IPS-18c (cell line): Measurements from ENCODE around the gene STUM.

Experiments
- H3K4me3 ChIP-seq: 2 replicates; pipeline ENCODE4 v1.7.0; 2013; ENCODE audit warnings: low read depth, mild to moderate bottlenecking, low read length, moderate library complexity; ENCODE audit not compliant: insufficient read depth
- H3K9me3 ChIP-seq: one replicate; pipeline ENCODE4 v1.6.1; 2013; ENCODE audit warnings: mild to moderate bottlenecking, low read length, moderate library complexity; ENCODE audit not compliant: control insufficient read depth, insufficient read depth

Gene STUM

DNA sequence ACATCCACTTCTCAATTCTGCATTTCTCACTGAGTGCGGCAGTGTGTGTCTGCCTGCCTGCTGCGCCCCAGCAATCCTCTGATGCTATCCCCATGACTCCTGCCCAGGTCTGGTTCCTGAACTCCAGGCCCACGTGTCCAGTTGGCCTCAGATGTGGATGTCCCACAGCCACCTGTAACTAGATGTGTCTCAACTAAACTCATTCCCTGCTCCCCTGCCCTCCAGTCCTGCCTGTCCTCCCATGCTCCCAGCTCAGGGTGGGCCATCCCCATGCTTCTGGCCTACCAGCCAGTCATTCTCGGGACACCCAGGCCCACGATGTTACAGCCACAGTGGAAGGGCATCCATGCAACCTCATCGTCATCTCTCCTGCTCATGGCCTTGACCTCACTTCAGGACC lies 76.8 kb downstream of the STUM start:
- Histone ChIP-seq H3K4me3 (no peak overlapping the region), H3K9me3 (no peaks in the 10 kb centered on the region)

DNA sequence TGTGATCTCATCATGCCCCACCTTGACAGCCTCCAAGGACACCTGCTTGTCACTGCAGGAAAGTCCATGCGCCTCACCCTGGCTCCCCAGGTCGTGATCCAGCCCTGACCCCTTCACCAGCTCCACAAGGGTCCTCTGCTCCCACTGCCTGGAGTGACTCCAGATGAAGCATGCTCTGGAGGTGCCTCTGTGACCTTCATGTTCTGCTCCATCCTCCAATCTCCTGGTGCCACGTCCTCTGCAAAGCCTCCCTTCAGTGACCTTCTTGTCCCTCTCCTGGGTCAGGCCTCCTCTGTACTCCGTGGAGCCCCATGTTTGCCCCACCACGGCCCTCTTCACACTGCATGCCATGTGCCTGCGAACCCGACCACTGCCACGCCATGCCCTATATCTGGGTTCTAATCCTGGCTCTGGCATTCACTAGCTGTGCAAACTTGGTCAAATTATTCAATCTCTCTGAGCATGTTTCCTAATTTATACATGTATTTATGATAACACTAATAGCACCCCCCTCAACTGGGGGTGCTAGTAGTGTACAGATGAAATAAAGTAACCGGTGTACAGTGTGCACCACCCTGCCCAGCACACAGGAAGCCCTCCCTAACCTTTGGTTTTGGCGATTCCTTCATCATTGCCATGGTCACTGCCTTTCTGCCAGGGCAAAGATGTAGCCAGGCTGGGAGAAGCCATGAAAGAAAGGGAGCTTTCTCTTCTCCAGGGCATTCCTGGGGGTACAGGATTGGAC lies 77.4 kb downstream of the STUM start:
- no peaks in the 10 kb centered on the region for H3K9me3 ChIP-seq
- H3K4me3 ChIP-seq: no peak overlapping the region

DNA sequence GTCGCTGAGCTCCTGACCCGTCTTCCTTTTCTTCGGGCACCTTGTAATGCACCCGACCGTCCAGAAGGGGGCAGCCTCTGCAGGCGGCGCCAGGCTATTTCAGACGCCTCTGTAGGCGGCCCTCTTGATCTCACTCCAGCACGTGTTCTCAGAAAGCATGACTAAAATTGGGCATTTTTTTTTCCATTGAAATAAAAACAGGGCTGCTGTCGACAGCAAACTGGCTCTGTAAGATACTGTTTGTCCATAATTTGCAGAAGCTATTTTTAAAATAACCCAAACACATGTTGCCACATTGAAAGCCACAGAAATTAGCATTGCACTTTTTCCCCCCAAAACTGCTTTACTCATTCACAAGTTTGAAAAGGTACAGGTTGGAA lies 78.0 kb downstream of the STUM start:
- H3K9me3 ChIP-seq: no peaks in the 10 kb centered on the region
- no peak overlapping the region for H3K4me3 ChIP-seq

DNA sequence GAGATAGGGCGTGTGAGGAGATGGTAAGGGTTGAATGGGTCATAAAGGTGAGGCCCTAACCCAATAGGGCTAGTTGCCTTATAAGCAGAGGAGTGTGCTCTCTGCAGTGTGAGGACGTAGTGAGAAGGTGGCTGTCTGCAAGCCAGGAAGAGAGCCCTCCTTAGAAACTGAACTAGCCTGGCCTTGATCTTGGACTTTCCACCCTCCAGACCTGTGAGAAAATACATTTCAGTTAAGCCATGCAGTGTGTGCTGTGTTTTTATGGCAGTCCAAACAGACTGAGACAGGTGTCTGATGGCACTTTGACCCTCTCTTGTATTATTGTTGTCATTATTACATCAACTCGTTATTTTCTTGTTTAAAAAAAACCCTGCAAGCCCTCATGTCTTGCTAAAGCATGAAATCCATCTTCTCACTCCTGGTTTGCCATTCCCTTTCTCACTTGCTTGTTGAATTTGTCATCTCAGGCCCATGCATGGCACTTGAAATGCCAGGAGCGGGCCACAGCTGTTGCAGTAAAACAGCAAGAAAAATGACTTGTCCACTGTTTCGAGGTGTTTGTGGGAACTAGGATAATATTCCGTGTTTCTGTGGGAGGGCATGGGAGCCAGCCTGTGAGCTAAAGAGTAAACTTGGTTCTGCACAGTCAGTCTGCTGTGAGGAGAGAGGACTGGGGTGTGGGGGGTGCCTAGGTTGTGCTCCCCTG lies 78.6 kb downstream of the STUM start:
- H3K4me3 ChIP-seq: no peak overlapping the region

DNA sequence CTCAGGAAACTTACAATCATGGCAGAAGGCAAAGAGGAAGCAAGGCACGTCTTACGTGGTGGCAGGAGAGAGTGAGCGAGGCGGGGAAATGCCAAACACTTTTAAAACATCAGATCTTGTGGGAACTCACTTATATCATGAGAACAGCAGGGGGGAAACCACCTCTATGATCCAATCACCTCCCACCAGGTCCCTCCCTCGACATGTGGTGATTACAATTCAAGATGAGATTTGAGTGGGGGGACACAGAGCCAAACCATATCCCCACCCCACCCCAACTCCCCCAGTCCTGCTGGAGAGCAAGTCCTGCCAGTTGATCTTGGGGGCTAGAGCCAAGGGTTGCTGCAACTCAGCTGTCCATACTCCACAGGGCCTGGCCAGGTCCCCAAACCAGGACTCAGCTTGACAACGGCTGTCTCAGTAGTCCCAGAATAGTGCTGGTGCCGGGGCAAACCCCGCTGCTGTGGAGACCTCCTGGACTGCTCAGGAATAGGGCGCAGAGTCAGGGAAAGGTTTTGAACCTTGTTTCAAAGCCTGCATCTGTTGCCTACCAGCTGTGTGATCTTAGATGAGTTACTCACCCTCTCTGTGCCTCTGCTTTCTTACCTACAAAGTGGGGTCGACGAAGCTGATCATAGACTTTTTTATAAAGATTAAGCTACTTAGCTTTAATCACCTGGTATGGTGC lies 79.5 kb downstream of the STUM start:
- H3K9me3 ChIP-seq: peaks cover 2% of the 10 kb centered on the region
- H3K4me3 ChIP-seq: no peak overlapping the region

More for the DNA sequence above, 78.6 kb downstream of the STUM start:
- peaks cover 2% of the 10 kb centered on the region for H3K9me3 ChIP-seq

DNA sequence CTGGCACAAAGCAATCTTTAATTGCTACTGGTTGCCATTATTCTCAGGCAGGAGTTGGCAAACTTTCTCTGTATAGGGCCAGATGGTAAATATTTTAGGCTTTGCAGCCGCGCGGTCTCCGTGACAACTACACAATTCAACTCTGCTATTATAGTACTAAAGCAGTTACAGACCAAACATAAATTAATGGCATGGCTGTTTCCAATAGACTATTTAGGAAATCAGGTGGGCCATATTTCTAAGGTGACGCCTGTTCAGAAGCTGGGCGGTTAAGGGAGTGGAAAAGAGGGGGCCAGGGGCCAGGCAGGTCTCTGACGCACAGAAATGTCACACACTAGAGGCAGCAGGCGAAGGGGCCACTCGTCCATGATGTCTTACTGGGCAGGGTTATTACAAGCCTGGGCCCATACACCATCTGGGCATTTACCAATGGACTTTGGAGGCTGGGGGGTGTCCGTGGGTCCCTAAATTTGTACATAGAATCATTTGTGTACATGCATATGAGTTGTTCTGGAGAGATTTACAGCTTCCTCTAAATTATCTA lies 80.1 kb downstream of the STUM start:
- peaks cover 2% of the 10 kb centered on the region for H3K9me3 ChIP-seq
- H3K4me3 ChIP-seq: no peak overlapping the region

DNA sequence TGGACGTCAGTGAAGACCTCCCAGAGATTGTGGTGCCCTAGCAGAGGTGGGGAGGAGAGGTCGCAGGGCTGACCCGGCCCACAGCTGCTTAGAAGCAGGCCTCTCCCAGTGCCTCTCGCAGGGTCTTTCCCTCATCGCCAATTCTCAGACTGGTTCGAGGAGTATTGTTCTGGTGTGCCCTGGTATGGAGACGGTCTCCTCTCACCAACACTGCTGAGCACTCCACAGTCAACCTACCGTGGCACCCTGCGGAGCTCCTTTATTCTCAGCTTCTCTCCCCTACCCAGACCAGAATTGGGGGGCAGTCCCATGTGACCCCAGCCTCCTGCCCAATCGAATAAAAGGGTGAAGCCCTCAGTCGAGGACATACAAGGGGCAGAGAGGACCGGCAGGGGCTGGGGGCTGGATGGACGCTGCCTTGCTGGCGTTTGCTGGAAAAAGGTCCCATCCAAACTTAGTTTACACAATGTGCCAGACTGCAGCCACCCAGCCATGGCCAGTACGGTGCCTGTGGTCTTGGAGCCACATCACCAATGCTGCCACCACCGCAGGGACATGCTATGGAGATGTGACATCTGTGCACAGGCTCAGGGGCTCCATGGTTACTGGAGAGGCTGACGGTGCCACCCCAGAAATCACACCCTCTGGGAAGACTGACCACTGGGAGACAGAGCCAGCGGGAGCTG lies 80.8 kb downstream of the STUM start:
- no peak overlapping the region for H3K4me3 ChIP-seq
- peaks cover 2% of the 10 kb centered on the region for H3K9me3 ChIP-seq

DNA sequence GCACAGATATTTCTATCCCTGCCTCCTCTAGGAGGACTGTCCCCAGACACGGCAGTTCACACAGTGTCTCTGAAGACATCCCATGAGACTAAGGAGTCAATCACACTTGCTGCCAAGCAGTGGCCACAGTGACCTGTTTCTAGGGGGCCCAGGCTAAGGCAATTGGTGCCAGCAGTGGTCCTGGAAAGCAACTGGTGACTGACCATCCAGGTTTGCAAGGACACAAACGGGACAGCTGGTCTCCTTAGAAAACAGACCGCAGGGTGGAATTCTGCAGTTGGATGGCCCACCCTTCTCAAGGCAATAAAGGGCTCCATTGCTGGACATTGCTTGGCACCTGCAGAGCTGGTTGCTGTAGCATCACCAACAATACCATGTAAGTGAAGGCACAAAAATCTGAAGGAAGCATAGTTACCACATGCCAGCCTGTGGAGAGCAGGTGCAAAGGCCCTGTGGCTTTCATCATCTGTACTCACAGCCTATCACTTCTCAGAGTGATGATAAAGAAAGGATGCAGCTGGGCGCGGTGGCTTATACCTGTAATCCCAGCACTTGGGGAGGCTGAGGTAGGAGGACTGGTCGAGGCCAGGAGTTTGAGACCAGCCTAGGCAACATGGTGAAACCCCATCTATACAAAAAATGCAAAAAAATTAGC lies 81.5 kb downstream of the STUM start:
- Histone ChIP-seq H3K4me3 (no peak overlapping the region), H3K9me3 (peaks cover 2% of the 10 kb centered on the region)

DNA sequence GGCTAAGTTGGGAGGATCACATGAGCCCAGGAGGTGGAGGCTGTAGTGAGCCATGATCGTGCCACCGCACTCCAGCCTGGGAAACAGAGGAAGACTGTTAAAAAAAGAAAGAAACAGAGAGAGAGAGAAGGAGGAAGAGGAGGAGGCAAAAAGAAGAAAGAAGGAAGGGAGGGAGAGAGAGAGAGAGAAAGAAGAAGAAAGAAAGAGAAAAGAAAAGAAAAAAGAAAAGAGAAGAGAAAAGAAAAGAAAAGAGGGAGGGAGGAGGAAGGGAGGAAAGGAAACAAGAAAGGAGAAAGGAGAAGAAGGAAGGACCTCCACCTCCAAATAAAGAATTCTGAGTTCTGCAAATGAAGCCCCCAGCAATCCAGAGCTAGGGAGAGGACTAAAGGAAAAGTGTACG lies 82.0 kb downstream of the STUM start:
- peaks cover 2% of the 10 kb centered on the region for H3K9me3 ChIP-seq
- no peak overlapping the region for H3K4me3 ChIP-seq

DNA sequence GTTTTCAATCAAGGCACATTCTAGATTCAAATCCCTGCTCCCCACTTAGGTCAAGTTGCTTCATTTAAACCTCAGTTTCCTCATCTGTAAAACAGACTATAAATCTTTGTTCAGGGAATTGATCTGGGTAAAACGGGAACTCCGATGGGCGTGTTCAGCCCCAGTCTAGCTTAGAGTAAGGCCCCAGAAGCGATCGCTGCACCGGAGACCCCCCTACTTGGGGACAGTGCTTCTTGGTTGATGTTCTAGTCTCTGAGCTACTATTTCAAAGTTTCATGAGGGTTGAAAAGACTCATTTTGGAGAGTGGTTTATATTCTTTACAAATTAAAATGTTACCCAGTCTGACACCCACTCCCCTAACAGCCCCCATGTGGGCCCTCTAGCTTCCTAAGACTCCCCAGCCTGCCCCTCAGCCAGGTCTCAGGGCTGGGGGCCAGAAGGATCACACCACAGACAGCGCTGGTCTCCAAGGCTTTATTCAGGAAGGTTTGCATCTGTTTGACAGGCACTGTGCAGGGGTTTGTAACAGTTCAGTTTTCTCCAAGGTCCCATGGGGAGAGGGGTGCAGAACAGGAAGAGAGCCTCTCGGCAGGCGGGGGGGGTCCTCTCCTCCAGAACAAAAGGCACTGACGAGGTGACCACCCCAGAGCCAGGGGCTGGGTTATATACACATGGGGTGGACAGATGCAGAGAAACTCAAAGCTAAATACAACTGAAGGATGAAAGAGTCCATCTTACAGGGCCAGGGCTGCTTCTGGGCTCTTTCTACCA lies 82.9 kb downstream of the STUM start:
- Histone ChIP-seq H3K9me3 (peaks cover 2% of the 10 kb centered on the region), H3K4me3 (no peak overlapping the region)

DNA sequence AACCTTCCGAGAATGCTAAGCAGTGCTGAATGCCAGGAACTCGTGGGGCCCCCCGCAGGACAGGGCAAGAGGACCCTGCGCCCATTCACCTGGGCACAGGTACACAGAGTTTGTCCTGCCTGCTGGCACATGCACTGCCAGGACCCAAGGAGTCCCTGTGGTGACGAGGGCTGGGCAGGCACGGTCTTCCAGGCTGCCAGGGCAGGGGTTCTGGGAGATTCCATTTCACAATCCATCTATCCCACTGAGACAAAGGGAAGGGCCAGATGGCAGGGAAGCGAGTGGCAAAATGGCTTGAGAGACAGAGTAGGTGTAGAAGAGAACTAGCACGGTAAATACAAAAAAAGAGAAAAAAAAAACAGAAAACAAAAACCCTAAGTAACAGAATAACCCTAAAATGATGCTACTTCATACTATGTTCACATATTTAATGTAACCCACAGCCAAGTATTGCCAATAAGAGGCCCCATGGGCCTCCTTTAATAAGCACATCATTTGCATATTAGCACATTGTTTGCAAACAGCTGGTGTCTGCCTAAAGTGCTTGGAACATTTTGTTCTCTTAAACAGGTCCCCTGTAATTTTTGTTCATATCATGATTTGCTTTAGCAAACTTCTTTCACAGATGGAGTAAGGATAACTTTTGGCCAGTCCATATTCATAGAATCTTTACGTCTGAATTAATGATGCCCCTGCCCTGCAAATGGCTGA lies 83.8 kb downstream of the STUM start:
- no peak overlapping the region for H3K4me3 ChIP-seq
- peaks cover 2% of the 10 kb centered on the region for H3K9me3 ChIP-seq

DNA sequence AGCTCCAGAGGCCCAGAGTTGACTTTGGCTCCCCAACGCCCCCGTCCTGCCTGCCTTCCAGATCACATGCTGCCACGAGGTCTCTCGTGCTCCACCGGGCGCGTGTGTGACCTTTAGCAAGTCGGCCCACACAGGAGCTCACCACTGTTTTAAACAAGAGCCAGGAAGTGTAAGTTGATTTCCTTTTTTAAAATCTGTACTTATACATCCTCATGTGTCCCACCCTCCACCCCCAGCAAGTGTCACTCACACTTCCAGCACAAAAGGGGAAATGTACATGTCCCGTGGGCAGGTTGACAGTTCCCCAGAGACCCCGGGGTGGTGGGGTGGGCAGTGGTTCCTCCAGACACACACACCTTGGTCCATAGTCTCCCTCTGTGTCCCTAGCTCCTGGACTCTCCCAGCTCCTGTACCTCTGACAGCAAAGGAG lies 84.4 kb downstream of the STUM start:
- peaks cover 2% of the 10 kb centered on the region for H3K9me3 ChIP-seq
- H3K4me3 ChIP-seq: no peak overlapping the region

DNA sequence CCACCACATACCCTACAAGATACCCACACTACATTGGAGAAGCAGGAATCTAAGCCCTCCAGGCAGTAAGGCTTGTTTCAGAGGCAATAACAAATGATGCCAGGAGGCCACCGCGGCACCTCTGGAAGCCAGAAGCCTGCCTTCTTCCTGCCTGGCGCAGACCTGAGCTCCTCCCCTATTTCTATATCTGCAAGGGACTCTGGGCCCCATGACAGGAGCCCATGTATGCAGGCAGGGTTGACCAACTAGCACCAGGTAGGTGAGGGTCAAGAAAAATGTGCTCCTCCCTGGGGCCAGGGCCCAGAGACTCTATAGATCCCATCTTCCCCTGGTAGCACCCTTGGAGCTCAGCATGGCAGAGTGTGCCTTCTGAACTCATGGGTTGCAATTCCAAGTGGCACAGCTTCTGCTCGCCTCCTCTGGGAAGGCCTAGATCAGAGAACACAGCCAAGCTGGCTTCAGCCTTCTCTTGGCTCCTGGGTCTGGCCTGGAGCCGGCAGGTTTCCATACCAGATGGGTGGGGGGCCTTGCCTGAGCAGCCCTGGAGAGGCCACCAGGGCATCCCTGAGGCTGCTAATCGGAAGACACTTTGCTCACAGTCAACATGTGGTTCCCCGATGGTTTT lies 85.1 kb downstream of the STUM start:
- Histone ChIP-seq H3K9me3 (peaks cover 2% of the 10 kb centered on the region), H3K4me3 (no peak overlapping the region)

DNA sequence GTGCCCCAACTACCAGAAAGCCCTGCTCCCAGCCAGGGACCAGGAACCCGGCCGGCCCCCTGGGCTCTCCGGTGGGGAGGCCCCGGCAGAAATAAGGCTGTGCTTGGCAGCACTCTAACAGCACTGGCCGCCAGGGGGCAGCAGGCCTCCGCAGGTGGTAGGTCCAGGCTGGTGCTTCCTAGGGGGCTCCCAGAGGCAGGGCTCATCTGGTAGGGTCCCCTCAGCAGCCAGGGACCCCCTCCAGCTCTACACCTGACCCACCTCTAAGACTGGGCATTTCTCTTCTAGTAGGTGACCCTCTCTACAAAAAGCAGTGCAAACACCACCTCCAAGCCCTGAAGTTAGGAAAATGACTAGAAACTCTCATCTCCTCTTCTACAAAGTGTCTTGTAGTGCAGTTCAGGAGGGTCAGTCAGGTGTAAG lies 85.6 kb downstream of the STUM start:
- H3K9me3 ChIP-seq: peaks cover 2% of the 10 kb centered on the region
- H3K4me3 ChIP-seq: no peak overlapping the region

DNA sequence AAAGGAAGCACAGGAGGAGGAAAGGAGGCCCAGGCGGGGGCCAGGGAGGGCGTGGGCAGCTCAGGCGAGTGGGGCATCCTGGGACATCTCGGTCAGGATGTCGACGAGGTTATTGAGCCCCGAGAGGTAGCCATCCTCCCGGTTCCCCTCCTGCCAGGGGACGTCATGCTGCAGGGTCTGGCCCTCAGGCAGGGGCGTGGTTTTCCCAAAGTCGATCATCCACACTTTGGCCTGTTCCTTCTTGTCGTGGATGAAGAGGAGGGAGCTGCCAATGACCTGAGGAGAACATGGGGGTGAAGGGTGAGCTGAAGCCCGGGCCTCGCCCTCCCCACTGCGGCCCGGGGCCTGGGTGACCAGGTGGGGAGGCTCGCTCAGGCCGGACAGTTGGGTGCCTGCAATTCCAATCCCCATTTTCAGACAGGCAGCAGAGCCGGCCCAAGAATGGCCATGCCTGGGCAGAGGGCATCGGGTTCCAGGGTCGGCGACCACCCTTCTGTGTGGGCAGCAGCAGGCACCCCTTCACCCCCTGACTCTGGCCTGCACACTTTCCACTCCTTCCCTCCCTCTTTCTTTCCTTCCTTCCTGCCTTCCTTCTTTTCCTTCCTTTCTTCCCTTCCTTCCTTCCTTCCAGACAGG lies 86.2 kb downstream of the STUM start:
- peaks cover 2% of the 10 kb centered on the region for H3K9me3 ChIP-seq
- no peak overlapping the region for H3K4me3 ChIP-seq
